Bronchial epithelial cell (primary cell): ENCODE measurements around the gene VSTM4. TPM values are rescaled to one million over a fixed set of nuclear protein-coding genes. Genes with fewer than 3 reads are reported as not detected.
A peak's percentile ranks its signal among the peaks of the same experiment; 100 is the strongest.

Experiments used
- DNase-seq: peaks from one replicate; pipeline ENCODE4 v3.0.0-alpha.2; 2010; ENCODE audit warnings: low read depth
- FAIRE-seq: peaks from 2 replicates; lab custom pipeline; 2011; peaks lifted over from hg19 to GRCh38; lab: Jason Lieb, UNC
- H3K27me3 ChIP-seq: 2 replicates; pipeline ENCODE4 v1.5.1; 2011; ENCODE audit warnings: low read length; ENCODE audit not compliant: control insufficient read depth, insufficient read depth
- H3K36me3 ChIP-seq: 2 replicates; pipeline ENCODE4 v1.5.1; 2011; ENCODE audit warnings: low read length; ENCODE audit not compliant: control insufficient read depth, insufficient read depth
- H3K4me3 ChIP-seq: 2 replicates; pipeline ENCODE4 v1.5.1; 2011; ENCODE audit warnings: mild to moderate bottlenecking, low read depth, low read length, control low read depth
- CTCF ChIP-seq: IDR thresholded peaks from 2 replicates; pipeline ENCODE4 v1.5.1; 2011; ENCODE audit warnings: mild to moderate bottlenecking, moderate library complexity, low read length, control low read depth, inconsistent platforms; ENCODE audit not compliant: insufficient read depth, severe bottlenecking
- total RNA-seq: library from RNA; depleted of rRNA; stranded (reverse); fragments of >200 nt; gene quantifications from 2 replicates; pipeline ENCODE4 v1.2.1, GENCODE V29; 2014

Gene VSTM4
- total RNA-seq, 1 donor from 2014 or later = under 0.01 TPM

- Histone ChIP-seq H3K36me3 (no peaks in the 10 kb centered on the region), H3K4me3 (no peak overlapping the region), H3K27me3 (no peaks in the 10 kb centered on the region)
- no peak for TF ChIP-seq CTCF
- FAIRE-seq (no peak), DNase-seq (no peak)
Observed at GRCh38 chr10:49151481-49151880, 36.2 kb upstream of the VSTM4 start.

DNA sequence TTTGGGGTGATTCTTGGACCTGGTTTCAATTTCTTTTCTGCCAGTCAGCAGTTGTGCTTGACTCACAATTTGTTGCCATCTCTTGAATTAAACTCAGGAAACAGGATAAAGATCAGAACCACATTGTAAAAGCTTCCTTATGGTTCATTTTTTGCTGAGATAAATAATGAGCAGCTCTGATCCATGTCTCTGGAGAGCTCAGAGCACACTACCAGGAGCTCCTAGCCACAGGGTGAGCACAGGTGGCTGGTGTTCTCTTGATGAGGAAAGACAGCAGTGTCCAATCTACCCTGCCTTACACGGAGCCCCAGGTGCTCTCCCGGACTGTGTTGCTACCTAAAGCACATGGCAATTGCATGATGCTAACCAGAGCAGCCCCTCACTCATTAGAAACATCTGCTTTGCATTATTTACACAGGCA, 35.7 kb upstream of the VSTM4 start:
- H3K27me3 ChIP-seq = no peaks in the 10 kb centered on the region
- H3K36me3 ChIP-seq = no peaks in the 10 kb centered on the region
- no peak for TF ChIP-seq CTCF
- H3K4me3 ChIP-seq = no peak overlapping the region
- DNase-seq = no peak
- FAIRE-seq = no peak

- DNase-seq (no peak), FAIRE-seq (peak; percentile 36)
- Histone ChIP-seq H3K4me3 (no peak overlapping the region), H3K36me3 (no peaks in the 10 kb centered on the region), H3K27me3 (no peaks in the 10 kb centered on the region)
- TF ChIP-seq CTCF = no peak
Observed at GRCh38 chr10:49150426-49150825, 35.1 kb upstream of the VSTM4 start.

- no peaks in the 10 kb centered on the region for H3K36me3 ChIP-seq
- H3K4me3 ChIP-seq = no peak overlapping the region
- DNase-seq (no peak), FAIRE-seq (no peak)
- no peaks in the 10 kb centered on the region for H3K27me3 ChIP-seq
- TF ChIP-seq CTCF = no peak
Observed at GRCh38 chr10:49149881-49150280, 34.6 kb upstream of the VSTM4 start.

DNA sequence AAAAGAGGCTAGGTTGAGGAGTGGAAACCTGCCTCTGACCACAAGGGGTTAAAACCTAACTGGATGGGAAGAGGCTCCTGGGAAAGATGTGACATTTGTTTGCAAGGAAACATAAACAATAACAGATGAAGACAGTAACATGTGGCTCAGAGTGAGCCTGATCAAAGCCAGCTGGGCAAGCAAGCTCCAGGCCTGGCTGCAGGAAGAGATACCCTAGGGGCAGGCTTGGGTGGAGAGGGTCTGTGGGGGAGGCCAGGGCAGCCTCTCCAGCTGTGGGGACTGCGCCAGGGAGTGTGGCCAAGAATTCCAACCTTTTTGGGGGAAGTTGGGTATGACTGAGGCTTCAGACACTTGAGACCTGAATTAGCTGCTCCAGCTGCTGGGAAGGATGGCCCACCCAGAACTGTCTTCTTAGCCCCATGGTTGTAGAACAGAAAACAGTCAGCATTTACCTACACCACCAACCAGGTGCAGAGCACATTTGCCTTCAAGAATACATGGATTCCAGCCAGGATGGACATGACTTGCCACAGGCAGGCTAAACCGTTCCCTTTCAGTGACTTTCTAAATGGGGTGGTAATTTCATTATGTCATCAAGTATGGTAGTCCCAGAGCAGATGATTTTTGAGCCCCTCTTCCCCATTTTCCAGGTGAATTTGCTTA, 28.9 kb upstream of the VSTM4 start:
- H3K4me3 ChIP-seq = no peak overlapping the region
- no peak for DNase-seq
- TF ChIP-seq CTCF = no peak
- no peaks in the 10 kb centered on the region for H3K36me3 ChIP-seq
- H3K27me3 ChIP-seq = no peaks in the 10 kb centered on the region
- FAIRE-seq = no peak

- no peak for DNase-seq
- TF ChIP-seq CTCF = no peak
- no peak for FAIRE-seq
- no peaks in the 10 kb centered on the region for H3K27me3 ChIP-seq
- H3K4me3 ChIP-seq = no peak overlapping the region
- H3K36me3 ChIP-seq = no peaks in the 10 kb centered on the region
Observed at GRCh38 chr10:49143249-49143648, 27.9 kb upstream of the VSTM4 start.
